ENCODE measurements around the gene IL1RAPL1. TPM values are rescaled to one million over a fixed set of nuclear protein-coding genes. Genes with fewer than 3 reads are reported as not detected.

Gene IL1RAPL1
- total RNA-seq, 4 donors from 2014 or later = 0.16 to 0.46 TPM; not detected in 2

DNA sequence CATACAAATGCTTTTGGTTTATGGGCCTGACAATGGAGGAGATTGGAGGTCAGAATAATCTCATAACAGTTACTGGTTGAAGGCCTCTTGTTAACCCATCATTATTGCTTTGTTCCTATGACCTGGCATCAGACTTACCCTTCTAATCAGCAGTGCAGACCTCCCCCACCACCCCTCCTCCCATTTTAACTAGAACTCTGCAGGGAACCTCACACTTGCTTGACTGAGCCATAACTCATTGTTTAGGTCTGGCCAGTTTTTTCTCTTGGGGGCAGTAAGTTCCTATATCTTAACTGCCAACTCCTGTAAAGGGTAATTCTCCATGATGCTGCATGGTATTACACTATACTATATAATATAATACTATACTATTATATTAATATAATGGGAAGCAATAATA, 609.3 kb downstream of the IL1RAPL1 start:
- no peaks in the 10 kb centered on the region for H3K9me3 ChIP-seq
- in situ Hi-C loops (cut with MboI; ENCODE audit: low sequenced_read_pairs in 4 of 4) (no loop called here), intact Hi-C loops (cut with DNase I; ENCODE audit: low total_unique reads) (no loop called here)
- no peak overlapping the region for H3K27ac ChIP-seq
- no peaks in the 10 kb centered on the region for H3K27me3 ChIP-seq
- DNase-seq (no peak), ATAC-seq (no peak)
- no peaks in the 10 kb centered on the region for H3K36me3 ChIP-seq
- H3K4me1 ChIP-seq = no peaks in the 10 kb centered on the region
- H3K4me3 ChIP-seq = no peak overlapping the region
- TF ChIP-seq POLR2A (IDR thresholded peaks at IDR 0.05) = no peak
- TF ChIP-seq, protein P1, sequence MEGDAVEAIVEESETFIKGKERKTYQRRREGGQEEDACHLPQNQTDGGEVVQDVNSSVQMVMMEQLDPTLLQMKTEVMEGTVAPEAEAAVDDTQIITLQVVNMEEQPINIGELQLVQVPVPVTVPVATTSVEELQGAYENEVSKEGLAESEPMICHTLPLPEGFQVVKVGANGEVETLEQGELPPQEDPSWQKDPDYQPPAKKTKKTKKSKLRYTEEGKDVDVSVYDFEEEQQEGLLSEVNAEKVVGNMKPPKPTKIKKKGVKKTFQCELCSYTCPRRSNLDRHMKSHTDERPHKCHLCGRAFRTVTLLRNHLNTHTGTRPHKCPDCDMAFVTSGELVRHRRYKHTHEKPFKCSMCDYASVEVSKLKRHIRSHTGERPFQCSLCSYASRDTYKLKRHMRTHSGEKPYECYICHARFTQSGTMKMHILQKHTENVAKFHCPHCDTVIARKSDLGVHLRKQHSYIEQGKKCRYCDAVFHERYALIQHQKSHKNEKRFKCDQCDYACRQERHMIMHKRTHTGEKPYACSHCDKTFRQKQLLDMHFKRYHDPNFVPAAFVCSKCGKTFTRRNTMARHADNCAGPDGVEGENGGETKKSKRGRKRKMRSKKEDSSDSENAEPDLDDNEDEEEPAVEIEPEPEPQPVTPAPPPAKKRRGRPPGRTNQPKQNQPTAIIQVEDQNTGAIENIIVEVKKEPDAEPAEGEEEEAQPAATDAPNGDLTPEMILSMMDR (IDR thresholded peaks at IDR 0.05 in 4 of 5, conservative IDR thresholded peaks at IDR 0.05 in 1 of 5) = no peak

DNA sequence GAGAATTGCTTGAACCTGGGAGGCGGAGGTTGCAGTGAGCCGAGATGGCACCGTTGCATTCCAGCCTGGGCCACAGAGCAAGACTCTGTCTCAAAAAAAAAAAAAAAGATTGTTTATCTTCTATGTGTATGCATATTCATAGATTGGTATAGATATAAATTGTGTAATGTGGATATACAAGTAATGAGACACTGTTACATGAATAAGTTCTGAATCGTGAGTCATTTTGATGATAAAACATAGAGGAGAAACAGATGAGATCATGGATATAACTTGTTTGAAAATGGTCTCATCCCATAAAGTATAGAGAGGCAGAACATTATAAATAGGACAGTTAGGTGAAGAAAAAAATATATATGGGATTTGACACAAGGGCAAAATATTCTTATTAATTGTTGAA, 628.0 kb downstream of the IL1RAPL1 start:
- H3K27ac ChIP-seq = no peak overlapping the region
- H3K36me3 ChIP-seq = no peaks in the 10 kb centered on the region
- no peak overlapping the region for H3K4me3 ChIP-seq
- H3K27me3 ChIP-seq = no peaks in the 10 kb centered on the region
- H3K9me3 ChIP-seq = no peaks in the 10 kb centered on the region
- DNase-seq (no peak), ATAC-seq (no peak)
- H3K4me1 ChIP-seq = no peaks in the 10 kb centered on the region
- TF ChIP-seq POLR2A (IDR thresholded peaks at IDR 0.05) = no peak
- TF ChIP-seq, protein P1 (IDR thresholded peaks at IDR 0.05 in 4 of 5, conservative IDR thresholded peaks at IDR 0.05 in 1 of 5) = no peak
- in situ Hi-C loops (cut with MboI; ENCODE audit: low sequenced_read_pairs in 4 of 4) = no loop called here
- intact Hi-C loops (cut with DNase I; ENCODE audit: low total_unique reads) = no loop called here

GRCh38 chrX:29225670-29226069, 638.4 kb downstream of the IL1RAPL1 start:
- H3K36me3 ChIP-seq = no peaks in the 10 kb centered on the region
- H3K9me3 ChIP-seq = no peaks in the 10 kb centered on the region
- no peak overlapping the region for H3K27ac ChIP-seq
- no peaks in the 10 kb centered on the region for H3K4me1 ChIP-seq
- intact Hi-C loops (cut with DNase I; ENCODE audit: low total_unique reads) = no loop called here
- no peak overlapping the region for H3K4me3 ChIP-seq
- ATAC-seq = no peak
- TF ChIP-seq, protein P1 (IDR thresholded peaks at IDR 0.05 in 4 of 5, conservative IDR thresholded peaks at IDR 0.05 in 1 of 5) = no peak
- no peak for TF ChIP-seq POLR2A (IDR thresholded peaks at IDR 0.05)
- no peaks in the 10 kb centered on the region for H3K27me3 ChIP-seq
- in situ Hi-C loops (cut with MboI; ENCODE audit: low sequenced_read_pairs in 4 of 4) = no loop called here
- DNase-seq = no peak

- ATAC-seq = no peak
These were observed 642.6 kb downstream of the IL1RAPL1 start for GRCh38 chrX:29229802-29230201.

GRCh38 chrX:29231800-29232199, 644.6 kb downstream of the IL1RAPL1 start:
- no peaks in the 10 kb centered on the region for H3K4me1 ChIP-seq
- no peaks in the 10 kb centered on the region for H3K27me3 ChIP-seq
- H3K9me3 ChIP-seq = no peaks in the 10 kb centered on the region
- H3K4me3 ChIP-seq = no peak overlapping the region
- DNase-seq (no peak), ATAC-seq (no peak)
- H3K27ac ChIP-seq = no peak overlapping the region
- intact Hi-C loops (cut with DNase I; ENCODE audit: low total_unique reads) (no loop called here), in situ Hi-C loops (cut with MboI; ENCODE audit: low sequenced_read_pairs in 4 of 4) (no loop called here)
- H3K36me3 ChIP-seq = no peaks in the 10 kb centered on the region
- TF ChIP-seq, protein P1 (IDR thresholded peaks at IDR 0.05 in 4 of 5, conservative IDR thresholded peaks at IDR 0.05 in 1 of 5) = no peak
- TF ChIP-seq POLR2A (IDR thresholded peaks at IDR 0.05) = no peak

More at GRCh38 chrX:29229802-29230201, 642.6 kb downstream of the IL1RAPL1 start:
- DNase-seq = no peak
- no peaks in the 10 kb centered on the region for H3K27me3 ChIP-seq
- no peaks in the 10 kb centered on the region for H3K4me1 ChIP-seq
- H3K36me3 ChIP-seq = no peaks in the 10 kb centered on the region
- H3K27ac ChIP-seq = no peak overlapping the region
- in situ Hi-C loops (cut with MboI; ENCODE audit: low sequenced_read_pairs in 4 of 4) = no loop called here
- TF ChIP-seq POLR2A (IDR thresholded peaks at IDR 0.05) = no peak
- H3K4me3 ChIP-seq = no peak overlapping the region
- no peaks in the 10 kb centered on the region for H3K9me3 ChIP-seq
- intact Hi-C loops (cut with DNase I; ENCODE audit: low total_unique reads) = no loop called here

All from gastrocnemius medialis (tissue), 4 donors.